Naive thymus-derived CD4-positive, alpha-beta T cell (primary cell): Measurements from ENCODE around the gene STIM1. TPM values are rescaled to one million over a fixed set of nuclear protein-coding genes. Genes with fewer than 3 reads are reported as not detected.

ENCODE experiments used
- ATAC-seq: fragments of 150-1000 bp; cut with Tn5 transposase; 2 replicates; pipeline ENCODE4 v1.10.0; 2021; ENCODE audit warnings: mild to moderate bottlenecking, moderate library complexity
- CTCF ChIA-PET: fragments of 350-600 bp; sonication (Branson Sonifier 250); formaldehyde crosslinking; loops from one replicate; lab custom pipeline; 2021; ENCODE audit warnings: antibody characterized with exemption; lab: Charles Lee
- POLR2A ChIA-PET: fragments of 350-600 bp; sonication (Branson Sonifier 250); formaldehyde crosslinking; loops from one replicate; lab custom pipeline; 2021; ENCODE audit warnings: antibody characterized with exemption, inconsistent platforms; lab: Charles Lee
- DNase-seq, 9 donors: peaks; one replicate each; pipeline versions ENCODE4 v3.0.0 to v3.0.0-alpha.2; 2020 to 2022; ENCODE audit warnings: mixed read lengths in 1 of 9
- H3K27ac ChIP-seq: one replicate; pipeline ENCODE4 v1.7.0; 2013; ENCODE audit warnings: mild to moderate bottlenecking, low read depth, low read length, moderate library complexity
- H3K27me3 ChIP-seq, 2 donors: one replicate each; pipeline ENCODE4 v1.7.0; 2013; ENCODE audit warnings: low read length in 2 of 2, mild to moderate bottlenecking in 2 of 2, moderate library complexity in 2 of 2; ENCODE audit not compliant: control insufficient read depth in 2 of 2, insufficient read depth in 2 of 2
- H3K36me3 ChIP-seq, 3 experiments: 1 replicate in 2 of 3; 2 replicates in 1 of 3; pipeline ENCODE4 v1.7.0; 2013; ENCODE audit warnings: low read length in 3 of 3, mild to moderate bottlenecking in 3 of 3, moderate library complexity in 1 of 3; ENCODE audit not compliant: insufficient read depth in 3 of 3, control insufficient read depth in 2 of 3
- H3K4me1 ChIP-seq, 2 donors: one replicate each; pipeline ENCODE4 v1.7.0; 2013; ENCODE audit warnings: low read length in 2 of 2, mild to moderate bottlenecking in 2 of 2, moderate library complexity in 1 of 2; ENCODE audit not compliant: control insufficient read depth in 2 of 2, insufficient read depth in 2 of 2
- H3K4me3 ChIP-seq: 2 replicates; pipeline ENCODE4 v1.7.0; 2013; ENCODE audit warnings: mild to moderate bottlenecking, low read length
- H3K9me3 ChIP-seq, 3 experiments: 1 replicate in 2 of 3; 2 replicates in 1 of 3; pipeline ENCODE4 v1.7.0; 2013; ENCODE audit warnings: low read length in 3 of 3; ENCODE audit not compliant: control insufficient read depth in 2 of 3
- H3K27ac Mint-ChIP-seq, 9 donors: one replicate each; pipeline ENCODE4 v1.8.0; 2020 to 2022; ENCODE audit warnings: mixed read lengths in 9 of 9, mild to moderate bottlenecking in 8 of 9, moderate library complexity in 5 of 9, inconsistent platforms in 2 of 9
- H3K27me3 Mint-ChIP-seq, 5 donors: one replicate each; pipeline ENCODE4 v1.8.0; 2021 to 2022; ENCODE audit warnings: mixed read lengths in 5 of 5, mild to moderate bottlenecking in 1 of 5
- H3K36me3 Mint-ChIP-seq, 5 donors: one replicate each; pipeline ENCODE4 v1.8.0; 2020 to 2022; ENCODE audit warnings: mixed read lengths in 5 of 5, mild to moderate bottlenecking in 3 of 5, inconsistent platforms in 1 of 5
- H3K4me1 Mint-ChIP-seq, 7 donors: one replicate each; pipeline ENCODE4 v1.8.0; 2020 to 2022; ENCODE audit warnings: mixed read lengths in 7 of 7, mild to moderate bottlenecking in 3 of 7, inconsistent platforms in 1 of 7
- H3K4me3 Mint-ChIP-seq, 10 donors: one replicate each; pipeline ENCODE4 v1.8.0; 2020 to 2022; ENCODE audit warnings: mild to moderate bottlenecking in 10 of 10, mixed read lengths in 10 of 10, moderate library complexity in 6 of 10, inconsistent platforms in 2 of 10
- H3K9me3 Mint-ChIP-seq, 11 donors: one replicate each; pipeline ENCODE4 v1.8.0; 2020 to 2022; ENCODE audit warnings: mixed read lengths in 11 of 11, mild to moderate bottlenecking in 4 of 11, inconsistent platforms in 1 of 11, moderate library complexity in 1 of 11
- intact Hi-C, 2 donors: fragments of 100-400 bp; cut with micrococcal nuclease; formaldehyde crosslinking; loops; one replicate each; pipeline ENCODE4 v1.15.1; 2023
- polyA plus RNA-seq, 2 donors: library from polyadenylated mRNA; unstranded; fragments of 300-500 nt; fragmentation: Illumina TruSeq; gene quantifications; one replicate each; pipeline ENCODE4 v1.2.3, GENCODE V29; 2021
- total RNA-seq, 6 experiments: library from RNA in 5 of 6; stranded (reverse) in 5 of 6; gene quantifications; 1 replicate in 5 of 6; 2 replicates in 1 of 6; pipeline ENCODE4 v1.2.3 and lab custom pipeline; 2021 to 2026

STIM1 gene
- total and polyA plus RNA-seq, 7 experiments from 2014 or later, result 38.4 to 117 (median 99.0) TPM

DNA sequence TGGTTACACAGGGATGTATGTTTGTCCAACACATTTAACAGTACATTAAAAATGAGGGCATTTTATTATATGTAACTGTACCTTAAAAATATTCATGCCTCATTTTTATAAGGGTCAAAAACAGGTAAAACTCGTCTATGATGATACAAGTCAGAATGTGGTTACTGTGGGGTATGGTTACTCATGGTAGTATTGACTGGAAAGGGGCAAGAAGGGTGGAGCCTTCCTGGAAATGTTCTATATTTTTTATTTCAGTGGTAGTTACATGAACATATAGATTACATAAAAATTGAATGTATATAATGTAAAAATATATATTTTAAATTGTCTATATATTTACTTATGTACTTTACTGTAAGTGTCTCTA is 99.8 kb downstream of the STIM1 start:
- Histone ChIP-seq H3K27ac (no peak overlapping the region), H3K4me3 (no peak overlapping the region), H3K27me3 (no peaks in the 10 kb centered on the region), H3K4me1 (peaks cover 54 to 56% of the 10 kb centered on the region in 2 donors), H3K36me3 (no peaks in the 10 kb centered on the region), H3K9me3 (no peaks in the 10 kb centered on the region)
- ChIA-PET POLR2A (interaction anchor here (1.4 kb wide), 1 partner anchor 106 kb away, joined by 3 read pairs; no protein-coding TSS in a partner anchor), CTCF (interaction anchor here (1.0 kb wide), 1 partner anchor 13 kb away, joined by 3 read pairs; no protein-coding TSS in a partner anchor)
- DNase-seq (no peak), ATAC-seq (no peak)
- Mint-ChIP-seq H3K27me3 (no peaks in the 10 kb centered on the region), H3K4me1 (peaks cover 67 to 96% (median 93%) of the 10 kb centered on the region in 7 donors), H3K27ac (peak overlapping the region in 7 of 9 donors; percentile 41 to 98 (median 91)), H3K36me3 (peaks cover 4 to 36% (median 11%) of the 10 kb centered on the region in 5 donors), H3K4me3 (peak overlapping the region in 8 of 10 donors; percentile 18 to 73 (median 54)), H3K9me3 (peaks cover 0 to 6% (median 0%) of the 10 kb centered on the region in 11 donors)
- intact Hi-C loops, result loop anchor here (1.0 to 2.0 kb wide), 2 partner anchors 8 to 14 kb away; no protein-coding TSS in a partner anchor

DNA sequence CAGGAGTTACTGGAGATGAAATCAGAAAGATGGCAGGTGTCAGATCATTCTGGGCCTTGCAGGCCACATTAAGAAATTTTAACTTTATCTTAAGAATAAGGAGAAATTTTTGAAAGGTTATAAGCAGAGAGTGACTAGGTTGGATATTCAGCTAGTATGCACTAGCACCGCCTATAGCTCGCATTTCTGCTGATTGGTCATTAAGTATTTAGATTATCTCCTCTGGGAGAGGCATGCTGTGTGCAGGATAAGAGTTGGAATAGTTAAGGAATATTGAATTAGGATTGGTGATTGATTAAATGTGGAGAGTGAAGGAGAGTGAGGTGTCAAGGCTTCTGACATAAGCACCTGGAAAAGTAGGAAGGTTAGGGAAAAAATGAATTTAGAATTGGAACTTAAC is 100.6 kb downstream of the STIM1 start:
- ChIA-PET POLR2A (interaction anchor here (0.6 to 1.4 kb wide), 2 partner anchors 106 to 136 kb away, joined by 3 read pairs; no protein-coding TSS in a partner anchor), CTCF (interaction anchor here (0.6 to 1.0 kb wide), 3 partner anchors 12 to 1804 kb away, joined by 3 to 6 read pairs (median 5); no protein-coding TSS in a partner anchor)
- ATAC-seq (no peak), DNase-seq (no peak)
- Histone ChIP-seq H3K36me3 (no peaks in the 10 kb centered on the region), H3K9me3 (no peaks in the 10 kb centered on the region), H3K27ac (no peak overlapping the region), H3K4me3 (no peak overlapping the region), H3K27me3 (no peaks in the 10 kb centered on the region), H3K4me1 (peaks cover 46 to 53% of the 10 kb centered on the region in 2 donors)
- Mint-ChIP-seq H3K4me1 (peaks cover 62 to 93% (median 92%) of the 10 kb centered on the region in 7 donors), H3K27me3 (no peaks in the 10 kb centered on the region), H3K9me3 (peaks cover 0 to 6% (median 0%) of the 10 kb centered on the region in 11 donors), H3K4me3 (peak overlapping the region in 9 of 10 donors; percentile 1 to 48 (median 32)), H3K36me3 (peaks cover 4 to 32% (median 10%) of the 10 kb centered on the region in 5 donors), H3K27ac (peak overlapping the region in 5 of 9 donors; percentile 1 to 95 (median 67))
- intact Hi-C loops, result loop anchor here in 1 of 2 donors (2.0 kb wide), 1 partner anchor 13 kb away; no protein-coding TSS in a partner anchor

DNA sequence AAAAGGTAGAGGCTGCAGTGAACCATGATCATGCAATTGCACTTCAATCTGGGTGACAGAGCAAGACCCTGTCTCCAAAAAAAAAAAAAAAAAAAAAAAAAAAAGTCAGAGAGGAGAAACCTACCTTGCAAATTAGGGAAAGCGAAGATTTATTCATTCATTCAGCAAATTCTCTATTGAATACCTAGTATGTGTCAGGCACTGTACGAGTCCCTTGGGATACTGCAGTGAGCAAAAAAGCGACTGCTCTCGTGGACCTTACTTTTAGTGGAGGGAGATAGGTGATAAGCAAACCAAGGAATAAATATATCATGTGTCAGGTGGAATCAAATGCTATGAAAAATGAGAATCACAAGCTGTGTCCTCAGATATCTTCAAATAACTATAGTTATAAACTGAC is 101.3 kb downstream of the STIM1 start:
- H3K4me1 ChIP-seq, result peaks cover 39 to 47% of the 10 kb centered on the region in 2 donors
- H3K36me3 Mint-ChIP-seq, result peaks cover 4 to 32% (median 7%) of the 10 kb centered on the region in 5 donors
- H3K27ac Mint-ChIP-seq, result peak overlapping the region in 5 of 9 donors; percentile 48 to 95 (median 66)
- no peaks in the 10 kb centered on the region for H3K9me3 ChIP-seq
- H3K27ac ChIP-seq, result no peak overlapping the region
- no peaks in the 10 kb centered on the region for H3K36me3 ChIP-seq
- ATAC-seq, result no peak
- H3K9me3 Mint-ChIP-seq, result peaks cover 0 to 6% (median 0%) of the 10 kb centered on the region in 11 donors
- H3K4me3 Mint-ChIP-seq, result peak overlapping the region in 1 of 10 donors; percentile 0
- H3K4me1 Mint-ChIP-seq, result peaks cover 63 to 93% (median 91%) of the 10 kb centered on the region in 7 donors
- CTCF ChIA-PET, result interaction anchor here (1.2 kb wide), 1 partner anchor 107 kb away, joined by 3 read pairs; no protein-coding TSS in a partner anchor
- intact Hi-C loops, result loop anchor here in 1 of 2 donors (2.0 kb wide), 1 partner anchor 14 kb away; no protein-coding TSS in a partner anchor
- POLR2A ChIA-PET, result interaction anchor here (0.6 kb wide), 1 partner anchor 125 kb away, joined by 3 read pairs; no protein-coding TSS in a partner anchor
- H3K27me3 Mint-ChIP-seq, result no peaks in the 10 kb centered on the region
- H3K27me3 ChIP-seq, result no peaks in the 10 kb centered on the region
- H3K4me3 ChIP-seq, result no peak overlapping the region
- no peak for DNase-seq

DNA sequence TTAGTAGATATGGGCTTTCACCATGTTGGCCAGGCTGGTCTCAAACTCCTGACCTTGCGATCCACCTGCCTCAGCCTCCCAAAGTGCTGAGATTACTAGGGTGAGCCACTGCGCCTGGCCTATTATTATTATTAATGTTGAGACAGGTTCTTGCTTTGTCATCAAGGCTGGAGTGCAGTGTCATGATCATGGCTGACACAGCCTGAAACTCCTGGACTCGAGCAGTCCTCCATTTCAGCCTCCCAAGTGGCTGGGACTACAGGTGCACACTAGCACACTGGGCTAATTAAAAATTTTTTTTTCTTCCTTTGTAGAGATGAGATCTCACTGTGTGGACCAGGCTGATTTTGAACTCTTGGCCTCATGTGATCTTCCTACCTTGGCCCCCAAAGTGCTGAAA is 102.0 kb downstream of the STIM1 start:
- Histone ChIP-seq H3K36me3 (no peaks in the 10 kb centered on the region), H3K27me3 (no peaks in the 10 kb centered on the region), H3K4me3 (no peak overlapping the region), H3K4me1 (peaks cover 32 to 46% of the 10 kb centered on the region in 2 donors), H3K9me3 (no peaks in the 10 kb centered on the region), H3K27ac (no peak overlapping the region)
- ChIA-PET CTCF (interaction anchor here (0.7 to 1.2 kb wide), 4 partner anchors 10 to 411 kb away, joined by 3 to 5 read pairs (median 4); partner anchors contain the start of genes OR52B4 and STIM1), POLR2A (interaction anchor here (0.6 kb wide), 1 partner anchor 126 kb away, joined by 3 read pairs; no protein-coding TSS in a partner anchor)
- H3K27me3 Mint-ChIP-seq, result no peaks in the 10 kb centered on the region
- peaks cover 4 to 35% (median 7%) of the 10 kb centered on the region in 5 donors for H3K36me3 Mint-ChIP-seq
- H3K27ac Mint-ChIP-seq, result peak overlapping the region in 2 of 9 donors; percentile 28 to 95
- H3K9me3 Mint-ChIP-seq, result peaks cover 0 to 6% (median 0%) of the 10 kb centered on the region in 11 donors
- H3K4me1 Mint-ChIP-seq, result peaks cover 61 to 93% (median 90%) of the 10 kb centered on the region in 7 donors
- intact Hi-C loops, result loop anchor here in 1 of 2 donors (2.0 kb wide), 1 partner anchor 15 kb away; no protein-coding TSS in a partner anchor
- DNase-seq, result no peak
- no peak overlapping the region for H3K4me3 Mint-ChIP-seq
- no peak for ATAC-seq

DNA sequence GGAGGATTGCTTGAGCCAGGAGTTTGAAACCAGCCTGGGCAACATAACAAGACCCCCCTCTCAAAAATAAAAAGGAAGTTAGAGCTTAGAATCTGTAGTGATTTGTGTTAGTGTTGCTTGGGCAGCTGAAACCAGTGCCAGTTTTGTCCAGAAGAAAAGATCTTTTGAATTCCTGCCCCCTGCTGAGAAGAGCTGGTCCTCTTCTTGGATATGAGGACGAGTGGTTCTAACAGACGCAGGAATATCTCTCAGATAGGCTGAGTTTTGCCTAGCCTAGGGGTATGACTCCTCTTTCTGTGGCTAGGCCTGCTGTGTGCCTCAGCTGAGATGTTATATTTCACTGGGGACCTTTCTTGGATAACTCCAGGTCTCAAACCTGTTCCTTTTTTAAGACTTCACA is 102.8 kb downstream of the STIM1 start:
- Histone ChIP-seq H3K27me3 (no peaks in the 10 kb centered on the region), H3K9me3 (no peaks in the 10 kb centered on the region), H3K27ac (no peak overlapping the region), H3K4me3 (no peak overlapping the region), H3K36me3 (no peaks in the 10 kb centered on the region), H3K4me1 (peaks cover 24 to 39% of the 10 kb centered on the region in 2 donors)
- no peaks in the 10 kb centered on the region for H3K27me3 Mint-ChIP-seq
- no peak for DNase-seq
- POLR2A ChIA-PET, result interaction anchor here (0.7 to 1.2 kb wide), 4 partner anchors 11 to 104 kb away, joined by 3 to 7 read pairs (median 4); no protein-coding TSS in a partner anchor
- CTCF ChIA-PET, result interaction anchor here (0.7 to 1.5 kb wide), 5 partner anchors 9 to 410 kb away, joined by 3 to 5 read pairs (median 5); partner anchors contain the start of genes OR52B4 and STIM1
- H3K4me3 Mint-ChIP-seq, result no peak overlapping the region
- peaks cover 0 to 6% (median 0%) of the 10 kb centered on the region in 11 donors for H3K9me3 Mint-ChIP-seq
- H3K36me3 Mint-ChIP-seq, result peaks cover 3 to 35% (median 7%) of the 10 kb centered on the region in 5 donors
- H3K4me1 Mint-ChIP-seq, result peaks cover 59 to 93% (median 90%) of the 10 kb centered on the region in 7 donors
- peak overlapping the region in 4 of 9 donors; percentile 28 to 65 (median 63) for H3K27ac Mint-ChIP-seq
- intact Hi-C loops, result no loop called here
- no peak for ATAC-seq
